Activated naive CD8-positive, alpha-beta T cell treated with anti-CD3 and anti-CD28 coated beads, Interleukin-2, amount 50 U/mL, for 16 hours (primary cell): ENCODE results near the gene LIPM.

ENCODE experiments used
- DNase-seq: peaks from one replicate; pipeline ENCODE4 v3.0.0-alpha.2; 2020; ENCODE audit warnings: low read depth, low spot score

Gene LIPM

GRCh38 chr10:88840104-88840503, 37.6 kb downstream of the LIPM start:
- no peak for DNase-seq

- DNase-seq, result no peak
These were observed 38.4 kb downstream of the LIPM start for GRCh38 chr10:88840881-88841280.

GRCh38 chr10:88841316-88842111, 39.0 kb downstream of the LIPM start:
- no peak for DNase-seq

GRCh38 chr10:88843171-88843570, 40.6 kb downstream of the LIPM start:
- no peak for DNase-seq

GRCh38 chr10:88848499-88848898, 46.0 kb downstream of the LIPM start:
- no peak for DNase-seq

GRCh38 chr10:88849234-88849633, 46.7 kb downstream of the LIPM start:
- no peak for DNase-seq

GRCh38 chr10:88850712-88851111, 48.2 kb downstream of the LIPM start:
- no peak for DNase-seq

- DNase-seq, result no peak
These were observed 49.2 kb downstream of the LIPM start, which contains the start of gene ANKRD22 for GRCh38 chr10:88851706-88852105. ANKRD22 (minus strand) TSS chr10:88851844; CDS start chr10:88851607, 237 bp downstream.

- no peak for DNase-seq
These were observed 49.8 kb downstream of the LIPM start for GRCh38 chr10:88852327-88852726.

GRCh38 chr10:88853155-88853881, 50.8 kb downstream of the LIPM start:
- no peak for DNase-seq

GRCh38 chr10:88854684-88855083, 52.2 kb downstream of the LIPM start:
- no peak for DNase-seq

- DNase-seq, result no peak
These were observed 55.3 kb downstream of the LIPM start for GRCh38 chr10:88857831-88858230.

- no peak for DNase-seq
These were observed 56.0 kb downstream of the LIPM start for GRCh38 chr10:88858491-88858890.

- no peak for DNase-seq
These were observed 58.5 kb downstream of the LIPM start for GRCh38 chr10:88861036-88861435.

GRCh38 chr10:88865281-88865876, 62.8 kb downstream of the LIPM start:
- DNase-seq, result no peak

GRCh38 chr10:88866454-88866853, 63.9 kb downstream of the LIPM start:
- no peak for DNase-seq

GRCh38 chr10:88870089-88870488, 67.6 kb downstream of the LIPM start:
- no peak for DNase-seq
